ENCODE results near the gene PKP1.

The PKP1 gene

GRCh38 chr1:201299968-201300367 lies 16.7 kb downstream of the PKP1 start:
- no peak overlapping the region for H3K27ac ChIP-seq
- TF ChIP-seq CTCF (IDR thresholded peaks at IDR 0.05) (no peak), ZFX (IDR thresholded peaks at IDR 0.05; ENCODE audit: borderline replicate concordance) (no peak)

GRCh38 chr1:201300641-201301040 lies 17.3 kb downstream of the PKP1 start:
- H3K27ac ChIP-seq, result no peak overlapping the region
- TF ChIP-seq CTCF (IDR thresholded peaks at IDR 0.05), result no peak
- TF ChIP-seq ZFX (IDR thresholded peaks at IDR 0.05; ENCODE audit: borderline replicate concordance), result no peak

GRCh38 chr1:201302163-201303152 lies 19.2 kb downstream of the PKP1 start:
- TF ChIP-seq CTCF (IDR thresholded peaks at IDR 0.05), result no peak
- no peak for TF ChIP-seq ZFX (IDR thresholded peaks at IDR 0.05; ENCODE audit: borderline replicate concordance)
- no peak overlapping the region for H3K27ac ChIP-seq

GRCh38 chr1:201304126-201304525 lies 20.8 kb downstream of the PKP1 start:
- TF ChIP-seq CTCF (IDR thresholded peaks at IDR 0.05) (no peak), ZFX (IDR thresholded peaks at IDR 0.05; ENCODE audit: borderline replicate concordance) (no peak)
- H3K27ac ChIP-seq, result no peak overlapping the region

- no peak overlapping the region for H3K27ac ChIP-seq
- TF ChIP-seq CTCF (IDR thresholded peaks at IDR 0.05) (no peak), ZFX (IDR thresholded peaks at IDR 0.05; ENCODE audit: borderline replicate concordance) (no peak)
Measured at GRCh38 chr1:201305815-201306214, 22.5 kb downstream of the PKP1 start.

GRCh38 chr1:201307231-201307630 lies 23.9 kb downstream of the PKP1 start:
- H3K27ac ChIP-seq, result no peak overlapping the region
- TF ChIP-seq CTCF (IDR thresholded peaks at IDR 0.05) (no peak), ZFX (IDR thresholded peaks at IDR 0.05; ENCODE audit: borderline replicate concordance) (no peak)

Data from 22Rv1 (cell line).